Activated CD8-positive, alpha-beta T cell treated with anti-CD3 and anti-CD28 coated beads for 36 hours (primary cell): ENCODE data around the gene RPS14. TPM values are rescaled to one million over a fixed set of nuclear protein-coding genes. Genes with fewer than 3 reads are reported as not detected.

Experiments used
- ATAC-seq: fragments of 200-7000 bp; cut with Tn5 transposase; one replicate; pipeline ENCODE4 v1.10.0; 2021; ENCODE audit warnings: mild to moderate bottlenecking, moderate library complexity
- CTCF ChIA-PET: fragments of 350-600 bp; sonication (Branson Sonifier 250); formaldehyde crosslinking; loops from one replicate; lab custom pipeline; 2021; ENCODE audit warnings: antibody characterized with exemption; lab: Charles Lee
- POLR2A ChIA-PET: fragments of 350-600 bp; sonication (Branson Sonifier 250); formaldehyde crosslinking; loops from one replicate; lab custom pipeline; 2021; ENCODE audit warnings: antibody characterized with exemption; lab: Charles Lee
- DNase-seq: peaks from one replicate; pipeline ENCODE4 v3.0.0-alpha.2; 2020
- H3K27ac Mint-ChIP-seq: one replicate; pipeline ENCODE4 v1.8.0; 2021; ENCODE audit warnings: mild to moderate bottlenecking, mixed read lengths
- H3K27me3 Mint-ChIP-seq: one replicate; pipeline ENCODE4 v1.8.0; 2021; ENCODE audit warnings: mixed read lengths
- H3K36me3 Mint-ChIP-seq: one replicate; pipeline ENCODE4 v1.8.0; 2021; ENCODE audit warnings: low read depth, mixed read lengths
- H3K4me1 Mint-ChIP-seq: one replicate; pipeline ENCODE4 v1.8.0; 2021; ENCODE audit warnings: low read depth, mixed read lengths
- H3K4me3 Mint-ChIP-seq: one replicate; pipeline ENCODE4 v1.8.0; 2021; ENCODE audit warnings: mild to moderate bottlenecking, moderate library complexity, mixed read lengths
- H3K9me3 Mint-ChIP-seq: one replicate; pipeline ENCODE4 v1.8.0; 2021; ENCODE audit warnings: mixed read lengths
- CTCF ChIP-seq: fragments of 200-600 bp; IDR thresholded peaks from one replicate; pipeline ENCODE4 v1.8.0; 2022; ENCODE audit warnings: antibody characterized with exemption, mild to moderate bottlenecking
- intact Hi-C: fragments of 100-400 bp; cut with micrococcal nuclease; formaldehyde crosslinking; loops from one replicate; pipeline ENCODE4 v1.10.0; 2022
- total RNA-seq, 2 experiments: library from RNA; stranded (reverse); gene quantifications; one replicate each; pipeline ENCODE4 v1.2.3, GENCODE V29; 2021

Gene RPS14
- total RNA-seq, 2 experiments from 2014 or later, result 3,542 to 3,651 TPM

- intact Hi-C loops, result no loop called here
These were observed 53.9 kb downstream of the RPS14 start for GRCh38 chr5:150395688-150395975.

GRCh38 chr5:150394912-150395687 is 54.4 kb downstream of the RPS14 start:
- H3K27ac Mint-ChIP-seq, result peak overlapping the region; percentile 9
- H3K4me1 Mint-ChIP-seq, result no peaks in the 10 kb centered on the region
- peaks cover 41% of the 10 kb centered on the region for H3K36me3 Mint-ChIP-seq
- no peak for ATAC-seq
- ChIA-PET CTCF (interaction anchor here (1.0 kb wide), 1 partner anchor 16 kb away, joined by 3 read pairs; no protein-coding TSS in a partner anchor), POLR2A (interaction anchor here (1.0 to 3.1 kb wide), 3 partner anchors 9 to 18 kb away, joined by 4 to 11 read pairs (median 5); partner anchors contain the start of gene CD74)
- DNase-seq, result no peak
- no peaks in the 10 kb centered on the region for H3K27me3 Mint-ChIP-seq
- no peak overlapping the region for H3K4me3 Mint-ChIP-seq
- no peak for TF ChIP-seq CTCF
- intact Hi-C loops, result no loop called here
- H3K9me3 Mint-ChIP-seq, result no peaks in the 10 kb centered on the region

More at GRCh38 chr5:150395688-150395975, 53.9 kb downstream of the RPS14 start:
- POLR2A ChIA-PET, result interaction anchor here (1.4 to 3.1 kb wide), 2 partner anchors 9 to 17 kb away, joined by 5 to 11 read pairs; partner anchors contain the start of gene CD74
- ATAC-seq (no peak), DNase-seq (no peak)
- no peaks in the 10 kb centered on the region for H3K4me1 Mint-ChIP-seq
- H3K9me3 Mint-ChIP-seq, result no peaks in the 10 kb centered on the region
- H3K36me3 Mint-ChIP-seq, result peaks cover 44% of the 10 kb centered on the region
- TF ChIP-seq CTCF, result no peak
- no peak overlapping the region for H3K4me3 Mint-ChIP-seq
- no peaks in the 10 kb centered on the region for H3K27me3 Mint-ChIP-seq
- CTCF ChIA-PET, result interaction anchor here (1.3 kb wide), 1 partner anchor 14 kb away, joined by 3 read pairs; no protein-coding TSS in a partner anchor
- peak overlapping the region; percentile 7 for H3K27ac Mint-ChIP-seq

GRCh38 chr5:150394131-150394530 is 55.4 kb downstream of the RPS14 start:
- Mint-ChIP-seq H3K9me3 (no peaks in the 10 kb centered on the region), H3K36me3 (peaks cover 44% of the 10 kb centered on the region), H3K27ac (peak overlapping the region; percentile 16), H3K4me3 (no peak overlapping the region), H3K27me3 (no peaks in the 10 kb centered on the region), H3K4me1 (no peaks in the 10 kb centered on the region)
- peak; percentile 13 for DNase-seq
- intact Hi-C loops, result no loop called here
- no peak for TF ChIP-seq CTCF
- ChIA-PET CTCF (interaction anchor here (1.0 kb wide), 1 partner anchor 16 kb away, joined by 3 read pairs; no protein-coding TSS in a partner anchor), POLR2A (interaction anchor here (0.6 to 1.7 kb wide), 5 partner anchors 9 to 33 kb away, joined by 3 to 5 read pairs (median 3); no protein-coding TSS in a partner anchor)
- ATAC-seq, result no peak

- no peak overlapping the region for H3K4me3 Mint-ChIP-seq
- CTCF ChIA-PET, result no interaction called here
- H3K9me3 Mint-ChIP-seq, result no peaks in the 10 kb centered on the region
- intact Hi-C loops, result no loop called here
- TF ChIP-seq CTCF, result no peak
- no peak for DNase-seq
- H3K36me3 Mint-ChIP-seq, result peaks cover 44% of the 10 kb centered on the region
- no peaks in the 10 kb centered on the region for H3K27me3 Mint-ChIP-seq
- POLR2A ChIA-PET, result interaction anchor here (1.0 to 1.7 kb wide), 3 partner anchors 15 to 32 kb away, joined by 3 to 5 read pairs (median 3); no protein-coding TSS in a partner anchor
- ATAC-seq, result no peak
- H3K4me1 Mint-ChIP-seq, result no peaks in the 10 kb centered on the region
- H3K27ac Mint-ChIP-seq, result no peak overlapping the region
These were observed 56.4 kb downstream of the RPS14 start for GRCh38 chr5:150393096-150393645.

- H3K9me3 Mint-ChIP-seq, result no peaks in the 10 kb centered on the region
- CTCF ChIA-PET, result no interaction called here
- no peak for ATAC-seq
- peaks cover 45% of the 10 kb centered on the region for H3K36me3 Mint-ChIP-seq
- H3K4me1 Mint-ChIP-seq, result no peaks in the 10 kb centered on the region
- no peak for TF ChIP-seq CTCF
- H3K27me3 Mint-ChIP-seq, result no peaks in the 10 kb centered on the region
- POLR2A ChIA-PET, result interaction anchor here (1.0 to 1.7 kb wide), 3 partner anchors 11 to 32 kb away, joined by 3 to 5 read pairs (median 4); no protein-coding TSS in a partner anchor
- no peak overlapping the region for H3K27ac Mint-ChIP-seq
- intact Hi-C loops, result no loop called here
- H3K4me3 Mint-ChIP-seq, result no peak overlapping the region
- DNase-seq, result no peak
These were observed 56.9 kb downstream of the RPS14 start for GRCh38 chr5:150392680-150393079.
